NCI-H748 (cell line): Measurements from ENCODE around the gene PACS2.
"Not testable (repeated sequence)": the region's sequence is repeated elsewhere in the genome, so short reads cannot be mapped to it uniquely, and the experiment has no call there.

Experiments
- DNase-seq: peaks from one replicate; lab custom pipeline; 2025; ENCODE audit not compliant: unreplicated experiment; lab: John Stamatoyannopoulos, UW

Gene PACS2

DNA sequence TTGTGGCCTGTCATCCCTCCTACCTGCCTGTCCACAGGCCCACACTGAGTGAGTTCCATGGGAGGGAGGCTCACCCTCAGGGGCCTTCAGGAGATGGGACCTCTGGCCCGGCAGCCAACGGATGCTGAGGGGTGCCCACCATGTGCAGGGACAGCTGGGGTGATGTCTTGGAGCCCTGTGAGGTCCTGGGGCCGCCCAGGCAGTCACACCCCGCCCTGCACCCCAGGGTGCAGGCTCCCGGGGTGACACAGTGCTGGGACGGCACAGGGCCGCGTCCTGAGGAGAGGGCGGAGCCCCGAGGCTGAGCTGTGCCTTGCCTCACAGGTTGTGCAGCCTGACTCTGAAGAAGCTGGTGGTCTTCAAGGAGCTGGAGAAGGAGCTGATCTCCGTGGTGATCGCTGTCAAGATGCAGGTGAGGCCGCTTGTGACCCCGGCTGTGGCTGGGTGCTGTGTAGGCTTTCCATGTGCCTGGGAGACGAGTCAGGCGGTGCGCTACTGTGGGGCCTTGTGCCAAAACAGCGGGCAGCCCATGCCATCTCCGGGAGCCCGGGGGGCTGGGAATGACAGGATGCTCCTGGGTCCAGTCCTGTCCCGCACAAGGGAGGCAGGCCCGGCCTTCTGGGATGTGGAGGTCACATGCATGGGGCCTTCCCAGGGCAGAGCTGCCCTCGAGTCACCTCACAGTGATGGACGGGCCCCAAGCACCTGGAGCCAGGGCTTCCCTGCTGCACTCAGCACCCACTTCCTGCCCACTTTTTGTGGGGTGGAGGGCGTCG is 33.8 kb downstream of the PACS2 start:
- DNase-seq: no peak

DNA sequence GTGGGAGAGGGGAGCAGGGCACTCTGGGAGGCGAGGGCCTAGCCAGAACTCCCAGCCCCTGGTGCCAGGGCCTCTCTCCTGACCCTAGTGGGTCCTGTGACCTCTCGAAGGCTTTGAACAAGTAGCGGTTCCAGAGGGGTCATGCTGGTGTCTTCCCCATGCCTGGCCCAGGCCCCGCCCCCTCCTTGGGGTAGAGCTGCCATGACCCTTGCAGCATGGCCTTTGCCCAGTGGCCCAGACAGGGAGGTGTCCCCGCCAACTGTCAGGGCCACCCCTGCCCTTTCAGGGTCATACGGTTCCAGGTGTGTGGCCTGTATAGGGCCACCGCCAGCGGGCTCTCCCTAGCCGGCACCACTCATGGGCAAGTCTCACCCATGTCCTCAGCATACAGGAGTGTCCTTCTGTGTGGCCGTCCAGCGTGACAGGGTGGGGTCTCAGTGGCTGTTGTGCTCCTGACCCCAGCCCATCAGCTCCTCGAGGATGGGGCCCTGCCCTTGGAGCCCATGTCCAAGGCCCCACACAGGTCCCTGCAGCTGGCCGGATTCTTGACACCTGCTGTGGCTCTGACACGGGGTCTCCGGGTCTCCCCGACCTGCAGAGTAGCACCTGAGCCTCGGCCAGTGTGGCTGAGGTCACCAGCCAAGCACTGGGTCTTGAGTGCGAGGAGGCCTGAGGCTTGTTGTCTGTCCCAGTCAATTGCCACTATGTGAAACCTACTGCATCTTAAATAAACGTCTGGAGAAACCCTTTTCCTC is 34.6 kb downstream of the PACS2 start:
- no peak for DNase-seq

- no peak for DNase-seq
Observed at GRCh38 chr14:105349992-105350391, 35.4 kb downstream of the PACS2 start.

GRCh38 chr14:105350450-105351244 is 36.1 kb downstream of the PACS2 start:
- DNase-seq: no peak

- no peak for DNase-seq
Observed at GRCh38 chr14:105351410-105351809, 36.9 kb downstream of the PACS2 start.

DNA sequence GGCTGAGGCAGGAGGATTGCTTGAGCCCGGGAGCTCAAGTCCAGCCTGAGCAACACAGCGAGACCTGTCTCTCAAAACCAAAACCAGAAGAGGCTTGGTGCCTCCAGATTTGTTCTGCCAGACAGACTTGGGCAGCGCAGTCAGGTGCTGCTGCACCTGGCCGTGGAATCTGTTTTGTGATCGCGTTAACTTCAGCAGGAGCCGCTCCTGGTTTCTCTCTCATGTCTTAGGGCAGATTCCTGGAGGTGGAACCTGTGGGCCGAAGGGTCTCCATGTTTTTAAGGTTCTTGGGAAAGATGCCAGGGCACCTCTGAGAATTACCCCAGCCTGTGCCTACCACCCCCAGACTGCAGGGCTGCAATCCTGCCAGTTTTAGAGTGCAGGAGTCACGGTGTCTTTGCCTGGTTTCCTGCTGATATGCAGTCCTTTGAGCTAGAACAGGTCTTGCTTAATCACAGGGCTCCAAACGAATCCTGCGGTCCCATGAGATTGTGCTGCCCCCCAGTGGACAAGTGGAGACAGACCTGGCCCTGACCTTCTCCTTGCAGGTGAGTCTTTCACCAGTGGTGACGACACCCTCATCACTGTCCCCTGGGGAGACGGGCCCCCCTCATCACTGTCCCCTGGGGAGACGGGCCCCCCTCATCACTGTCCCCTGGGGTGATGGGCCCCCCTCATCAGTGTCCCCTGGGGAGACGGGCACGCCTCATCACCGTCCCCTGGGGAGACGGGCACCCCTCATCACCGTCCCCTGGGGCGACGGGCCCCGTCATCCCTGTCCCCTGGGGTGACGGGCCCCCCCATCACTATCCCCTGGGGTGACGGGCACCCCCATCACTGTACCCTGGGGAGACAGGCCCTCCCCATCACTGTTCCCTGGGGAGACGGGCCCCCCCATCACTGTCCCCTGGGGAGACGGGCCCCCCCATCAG is 37.6 kb downstream of the PACS2 start:
- peak; percentile 85 for DNase-seq

DNA sequence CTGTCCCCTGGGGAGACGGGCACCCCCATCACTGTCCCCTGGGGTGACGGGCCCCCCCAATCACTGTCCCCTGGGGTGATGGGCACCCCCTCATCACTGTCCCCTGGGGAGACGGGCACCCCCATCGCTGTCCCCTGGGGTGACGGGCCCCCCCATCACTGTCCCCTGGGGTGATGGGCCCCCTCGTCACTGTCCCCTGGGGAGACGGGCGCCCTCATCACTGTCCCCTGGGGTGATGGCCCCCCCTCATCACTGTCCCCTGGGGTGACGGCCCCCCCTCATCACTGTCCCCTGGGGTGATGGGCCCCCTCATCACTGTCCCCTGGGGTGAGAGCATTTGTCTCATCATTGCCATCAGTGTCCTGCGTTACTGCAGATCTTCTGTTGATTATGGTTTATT is 38.6 kb downstream of the PACS2 start:
- DNase-seq: no peak

DNA sequence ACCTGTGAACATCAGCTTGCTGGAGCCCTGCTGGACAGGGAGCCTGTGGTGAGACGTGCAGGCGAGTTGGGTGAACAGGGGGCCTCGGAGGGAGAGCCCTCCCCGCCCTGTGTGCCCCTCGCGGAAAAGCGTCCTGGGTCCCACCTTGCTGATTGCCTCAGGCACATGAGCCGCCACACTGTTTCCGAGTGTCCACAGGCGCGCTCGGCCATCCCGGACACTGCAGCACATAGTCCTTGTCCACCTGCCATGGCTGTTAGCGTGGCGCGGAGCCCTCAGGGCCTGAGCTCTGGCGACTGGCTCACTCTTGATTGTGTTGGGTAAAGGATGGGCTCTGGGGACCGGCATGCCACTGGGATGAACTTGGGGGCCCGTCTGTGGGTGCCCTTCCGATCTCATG is 40.0 kb downstream of the PACS2 start:
- no peak for DNase-seq

GRCh38 chr14:105355049-105355575 is 40.6 kb downstream of the PACS2 start:
- no peak for DNase-seq

DNA sequence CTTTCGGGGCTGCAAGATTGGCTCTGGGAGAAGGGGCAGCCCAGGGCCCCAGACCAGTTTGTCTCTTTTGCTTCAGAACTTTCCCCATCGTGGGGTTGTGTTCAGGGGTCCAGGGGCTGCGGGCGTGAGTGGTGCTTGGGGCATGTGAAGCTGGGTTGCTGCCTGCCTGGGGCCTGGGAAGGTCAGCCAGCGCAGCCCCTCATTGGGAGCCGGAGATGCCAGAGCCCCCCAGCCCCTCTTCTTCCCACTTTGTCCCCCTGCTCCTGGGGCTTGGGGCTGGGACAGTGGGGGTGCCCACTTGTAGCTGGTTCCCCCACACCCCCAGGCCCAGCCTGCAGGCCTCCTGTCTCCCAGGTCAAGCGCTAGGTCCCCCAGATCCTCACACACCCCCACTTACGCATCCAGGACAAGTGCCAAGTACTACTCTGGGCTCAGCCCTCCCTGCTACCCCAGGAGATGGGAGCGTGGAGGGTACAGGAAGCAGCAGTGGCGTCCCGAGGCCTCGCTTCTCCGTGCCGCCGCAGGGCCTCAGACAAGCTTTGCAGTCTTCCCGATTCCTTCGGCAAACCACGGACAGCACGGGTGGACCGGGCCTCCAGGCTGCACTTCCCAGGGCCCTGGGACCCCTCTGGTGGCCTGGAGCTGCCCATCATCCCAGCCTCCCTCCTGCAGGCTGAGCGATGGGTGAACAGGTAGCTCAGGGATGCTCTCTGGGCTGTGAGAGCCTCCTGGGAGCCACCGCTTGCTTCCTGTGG is 41.5 kb downstream of the PACS2 start:
- no peak for DNase-seq

- DNase-seq: no peak
Observed at GRCh38 chr14:105356927-105357326, 42.4 kb downstream of the PACS2 start.

DNA sequence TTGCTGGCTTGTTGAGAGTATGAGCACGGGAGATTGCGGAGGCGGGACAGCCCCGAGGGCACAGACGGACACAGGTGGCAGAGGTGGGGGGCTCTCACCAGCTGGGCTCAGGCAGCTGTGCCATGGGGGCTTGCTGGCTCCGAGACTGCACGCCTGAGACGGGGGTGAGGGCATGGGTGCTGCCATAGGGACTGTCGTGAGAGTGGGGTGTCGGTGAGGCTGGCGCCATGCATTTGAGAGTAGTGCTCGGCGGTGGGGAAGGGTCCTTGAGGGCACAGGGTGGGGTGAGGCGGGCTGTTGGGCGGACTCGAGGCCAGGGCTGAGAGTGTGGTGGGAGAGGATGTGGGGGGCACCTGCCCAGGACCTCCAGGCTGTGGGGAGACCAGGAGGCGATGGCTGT is 43.1 kb downstream of the PACS2 start:
- no peak for DNase-seq

GRCh38 chr14:105358140-105358846 is 43.7 kb downstream of the PACS2 start:
- DNase-seq: no peak

GRCh38 chr14:105358943-105359342 is 44.4 kb downstream of the PACS2 start:
- no peak for DNase-seq

DNA sequence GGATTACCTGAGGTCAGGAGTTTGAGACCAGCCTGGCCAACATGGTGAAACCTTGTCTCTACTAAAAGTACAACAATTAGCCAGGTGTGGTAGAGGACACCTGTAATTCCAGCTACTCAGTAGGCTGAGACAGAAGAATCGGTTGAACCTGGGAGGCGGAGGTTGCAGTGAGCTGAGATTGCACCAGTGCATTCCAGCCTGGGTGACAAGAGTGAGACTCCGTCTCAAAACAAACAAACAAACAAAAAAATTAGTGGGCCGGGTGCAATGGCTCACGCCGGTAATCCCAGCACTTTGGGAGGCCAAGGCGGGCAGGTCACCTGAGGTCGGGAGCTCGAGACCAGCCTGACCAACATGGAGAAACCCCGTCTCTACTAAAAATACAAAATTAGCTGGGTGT is 46.9 kb downstream of the PACS2 start:
- DNase-seq: not testable (repeated sequence)

GRCh38 chr14:105363847-105364708 is 49.5 kb downstream of the PACS2 start:
- peak; percentile 35 for DNase-seq

GRCh38 chr14:105365101-105365500 is 50.6 kb downstream of the PACS2 start:
- no peak for DNase-seq

- no peak for DNase-seq
Observed at GRCh38 chr14:105365681-105366080, 51.1 kb downstream of the PACS2 start.
